Measurements from ENCODE around the gene HMCN2. TPM values are rescaled to one million over a fixed set of nuclear protein-coding genes. Genes with fewer than 3 reads are reported as not detected.

The HMCN2 gene
- polyA plus RNA-seq, 1 of the 3 experiments (the other 2 are of a cell fraction) = 0.15 TPM

DNA sequence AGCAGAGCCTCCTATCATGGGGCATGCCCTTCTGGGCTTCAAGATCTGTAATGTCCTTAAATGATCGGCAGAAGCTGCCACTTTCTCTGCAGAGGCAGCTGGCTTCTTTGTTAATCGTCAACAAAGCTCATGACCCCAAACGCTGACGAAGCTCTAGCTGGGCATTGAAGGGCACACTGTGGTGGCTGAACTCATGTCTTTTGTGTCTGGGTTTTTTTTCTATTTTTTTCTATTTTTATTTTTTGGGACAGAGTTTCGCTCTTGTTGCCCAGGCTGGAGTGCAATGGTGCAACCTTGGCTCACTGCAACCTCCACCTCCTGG, 114.0 kb downstream of the HMCN2 start:
- peaks cover 0 to under 1% of the 10 kb centered on the region in 2 experiments; a peak in 1 of 4 replicates for H3K4me1 ChIP-seq (ENCODE audit: control insufficient read depth in 1 of 2, insufficient read depth in 2 of 2, low read depth in 1 of 2, low read length in 1 of 2)
- 67% methylated on average over 5 of the region's 5 CpGs for WGBS (ENCODE audit: low lambda C conversion rate)
- POLR2A ChIA-PET = no interaction called here

DNA sequence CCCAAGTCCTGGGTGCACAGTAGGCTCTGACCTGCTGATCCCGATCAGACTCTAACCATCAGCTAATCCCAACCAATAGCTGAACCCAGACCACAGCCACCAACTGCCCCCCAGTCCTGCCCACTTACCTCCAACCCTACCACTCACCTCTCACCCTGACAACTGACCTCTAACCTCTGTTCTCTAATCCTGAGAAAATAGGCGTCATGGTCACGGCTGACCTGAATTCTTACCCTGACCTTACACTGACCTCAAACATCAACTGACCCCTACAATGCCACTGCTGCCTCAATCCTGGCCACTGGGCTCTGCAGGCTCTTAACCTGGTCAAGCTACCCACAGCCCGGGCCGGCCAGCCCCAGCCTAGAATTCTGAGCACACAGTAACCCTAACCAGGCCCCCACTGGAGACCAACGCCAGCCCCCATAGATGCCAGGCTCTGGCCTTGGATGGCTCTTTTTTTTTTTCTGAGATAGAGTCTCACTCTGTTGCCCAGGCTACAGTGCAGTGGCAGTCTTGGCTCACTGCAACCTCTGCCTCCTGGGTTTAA, 115.4 kb downstream of the HMCN2 start:
- 77% methylated on average over 6 of the region's 6 CpGs for WGBS (ENCODE audit: low lambda C conversion rate)
- Histone ChIP-seq H3K36me3 (replicated peaks in 1 of 2; ENCODE audit: control insufficient read depth in 1 of 2, insufficient read depth in 2 of 2, low read length in 1 of 2) (no peaks in the 10 kb centered on the region), H3K27ac (ENCODE audit: low read depth in 2 of 2, low read length in 1 of 2) (no peak overlapping the region)

More for the DNA sequence above, 114.0 kb downstream of the HMCN2 start:
- Histone ChIP-seq H3K4me2 (no peak overlapping the region), H3K27ac (ENCODE audit: low read depth in 2 of 2, low read length in 1 of 2) (no peak overlapping the region), H3F3A (replicated peaks; ENCODE audit: insufficient read depth) (no peaks in the 10 kb centered on the region), H3K79me2 (ENCODE audit: insufficient read depth) (no peaks in the 10 kb centered on the region), H3K36me3 (replicated peaks in 1 of 2; ENCODE audit: control insufficient read depth in 1 of 2, insufficient read depth in 2 of 2, low read length in 1 of 2) (no peaks in the 10 kb centered on the region), H3K9me2 (no peaks in the 10 kb centered on the region), H3K9me3 (no peaks in the 10 kb centered on the region), H2AFZ (ENCODE audit: low read depth) (no peak overlapping the region), H4K20me1 (ENCODE audit: insufficient read depth) (no peaks in the 10 kb centered on the region), H3K9ac (no peak overlapping the region), H3K4me3 (ENCODE audit: low read depth in 2 of 2, low read length in 1 of 2) (no peak overlapping the region), H3K27me3 (ENCODE audit: insufficient read depth) (no peaks in the 10 kb centered on the region)
- TF ChIP-seq SMC3 (IDR thresholded peaks at IDR 0.05; ENCODE audit: low read depth, low read length) (no peak), JUND (IDR thresholded peaks at IDR 0.05) (no peak), ELF1 (IDR thresholded peaks at IDR 0.05) (no peak), TEAD4 (IDR thresholded peaks at IDR 0.05; ENCODE audit: borderline replicate concordance, insufficient read depth) (no peak), YY1 (IDR thresholded peaks at IDR 0.05; ENCODE audit: low read depth) (no peak)
- TF ChIP-seq, protein P1, sequence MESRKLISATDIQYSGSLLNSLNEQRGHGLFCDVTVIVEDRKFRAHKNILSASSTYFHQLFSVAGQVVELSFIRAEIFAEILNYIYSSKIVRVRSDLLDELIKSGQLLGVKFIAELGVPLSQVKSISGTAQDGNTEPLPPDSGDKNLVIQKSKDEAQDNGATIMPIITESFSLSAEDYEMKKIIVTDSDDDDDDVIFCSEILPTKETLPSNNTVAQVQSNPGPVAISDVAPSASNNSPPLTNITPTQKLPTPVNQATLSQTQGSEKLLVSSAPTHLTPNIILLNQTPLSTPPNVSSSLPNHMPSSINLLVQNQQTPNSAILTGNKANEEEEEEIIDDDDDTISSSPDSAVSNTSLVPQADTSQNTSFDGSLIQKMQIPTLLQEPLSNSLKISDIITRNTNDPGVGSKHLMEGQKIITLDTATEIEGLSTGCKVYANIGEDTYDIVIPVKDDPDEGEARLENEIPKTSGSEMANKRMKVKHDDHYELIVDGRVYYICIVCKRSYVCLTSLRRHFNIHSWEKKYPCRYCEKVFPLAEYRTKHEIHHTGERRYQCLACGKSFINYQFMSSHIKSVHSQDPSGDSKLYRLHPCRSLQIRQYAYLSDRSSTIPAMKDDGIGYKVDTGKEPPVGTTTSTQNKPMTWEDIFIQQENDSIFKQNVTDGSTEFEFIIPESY (IDR thresholded peaks at IDR 0.05; ENCODE audit: borderline replicate concordance, low read depth) = no peak
- no peak for DNase-seq
- CTCF ChIA-PET = interaction anchor here (2.0 kb wide), 1 partner anchor 273 kb away, joined by 5 read pairs; no protein-coding TSS in a partner anchor

More for the DNA sequence above, 115.4 kb downstream of the HMCN2 start:
- no peak overlapping the region for H3K9ac ChIP-seq
- no peak overlapping the region for H3K4me3 ChIP-seq (ENCODE audit: low read depth in 2 of 2, low read length in 1 of 2)
- no peaks in the 10 kb centered on the region for H3K9me3 ChIP-seq
- H3K9me2 ChIP-seq = no peaks in the 10 kb centered on the region
- ChIA-PET POLR2A (no interaction called here), CTCF (interaction anchor here (1.1 kb wide), 1 partner anchor 12 kb away, joined by 4 read pairs; no protein-coding TSS in a partner anchor)
- no peak for TF ChIP-seq FOXJ3 (CRISPR knock-in tag; IDR thresholded peaks at IDR 0.05)
- TF ChIP-seq, protein P1 (IDR thresholded peaks at IDR 0.05; ENCODE audit: borderline replicate concordance, low read depth) = no peak
- TF ChIP-seq, protein P2, sequence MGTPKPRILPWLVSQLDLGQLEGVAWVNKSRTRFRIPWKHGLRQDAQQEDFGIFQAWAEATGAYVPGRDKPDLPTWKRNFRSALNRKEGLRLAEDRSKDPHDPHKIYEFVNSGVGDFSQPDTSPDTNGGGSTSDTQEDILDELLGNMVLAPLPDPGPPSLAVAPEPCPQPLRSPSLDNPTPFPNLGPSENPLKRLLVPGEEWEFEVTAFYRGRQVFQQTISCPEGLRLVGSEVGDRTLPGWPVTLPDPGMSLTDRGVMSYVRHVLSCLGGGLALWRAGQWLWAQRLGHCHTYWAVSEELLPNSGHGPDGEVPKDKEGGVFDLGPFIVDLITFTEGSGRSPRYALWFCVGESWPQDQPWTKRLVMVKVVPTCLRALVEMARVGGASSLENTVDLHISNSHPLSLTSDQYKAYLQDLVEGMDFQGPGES (IDR thresholded peaks at IDR 0.05; ENCODE audit: low read depth, low read length) = no peak
- TF ChIP-seq RFX5 (IDR thresholded peaks at IDR 0.05; ENCODE audit: low read length) = no peak
- TF ChIP-seq NFIC (IDR thresholded peaks at IDR 0.05; ENCODE audit: borderline replicate concordance) = no peak
- TF ChIP-seq MXI1 (IDR thresholded peaks at IDR 0.05; ENCODE audit: low read depth, low read length) = no peak
- no peak for TF ChIP-seq EZH2phosphoT487 (IDR thresholded peaks at IDR 0.05; ENCODE audit: borderline replicate concordance, low read depth)
- TF ChIP-seq, protein P3, sequence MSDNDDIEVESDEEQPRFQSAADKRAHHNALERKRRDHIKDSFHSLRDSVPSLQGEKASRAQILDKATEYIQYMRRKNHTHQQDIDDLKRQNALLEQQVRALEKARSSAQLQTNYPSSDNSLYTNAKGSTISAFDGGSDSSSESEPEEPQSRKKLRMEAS (IDR thresholded peaks at IDR 0.05; ENCODE audit: low read depth) = no peak
- TF ChIP-seq ELF1 (IDR thresholded peaks at IDR 0.05) = no peak
- no peak for TF ChIP-seq CHD2 (IDR thresholded peaks at IDR 0.05; ENCODE audit: low read length, partially characterized antibody)
- TF ChIP-seq TCF12 (IDR thresholded peaks at IDR 0.05) = no peak
- TF ChIP-seq, protein P4, sequence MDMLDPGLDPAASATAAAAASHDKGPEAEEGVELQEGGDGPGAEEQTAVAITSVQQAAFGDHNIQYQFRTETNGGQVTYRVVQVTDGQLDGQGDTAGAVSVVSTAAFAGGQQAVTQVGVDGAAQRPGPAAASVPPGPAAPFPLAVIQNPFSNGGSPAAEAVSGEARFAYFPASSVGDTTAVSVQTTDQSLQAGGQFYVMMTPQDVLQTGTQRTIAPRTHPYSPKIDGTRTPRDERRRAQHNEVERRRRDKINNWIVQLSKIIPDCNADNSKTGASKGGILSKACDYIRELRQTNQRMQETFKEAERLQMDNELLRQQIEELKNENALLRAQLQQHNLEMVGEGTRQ (IDR thresholded peaks at IDR 0.05; ENCODE audit: borderline replicate concordance, low read depth, low read length) = no peak
- no peak for TF ChIP-seq MEF2A (IDR thresholded peaks at IDR 0.05; ENCODE audit: borderline replicate concordance, low read depth)
- H3F3A ChIP-seq (replicated peaks; ENCODE audit: insufficient read depth) = no peaks in the 10 kb centered on the region
- DNase-seq = no peak
- no peaks in the 10 kb centered on the region for H3K79me2 ChIP-seq (ENCODE audit: insufficient read depth)
- peaks cover 0 to 11% of the 10 kb centered on the region in 2 experiments; a peak in 1 of 4 replicates for H3K4me1 ChIP-seq (ENCODE audit: control insufficient read depth in 1 of 2, insufficient read depth in 2 of 2, low read depth in 1 of 2, low read length in 1 of 2)
- no peaks in the 10 kb centered on the region for H3K27me3 ChIP-seq (ENCODE audit: insufficient read depth)
- no peaks in the 10 kb centered on the region for H4K20me1 ChIP-seq (ENCODE audit: insufficient read depth)
- no peak overlapping the region for H2AFZ ChIP-seq (ENCODE audit: low read depth)
- no peak overlapping the region for H3K4me2 ChIP-seq
